H1 (cell line): ENCODE results near the gene XIRP1. TPM values are rescaled to one million over a fixed set of nuclear protein-coding genes. Genes with fewer than 3 reads are reported as not detected.

Experiments used
- CTCF ChIA-PET: fragments of 300-600 bp; sonication (Branson Sonifier 250); formaldehyde crosslinking; loops from one replicate; lab custom pipeline; 2021; ENCODE audit not compliant: partially characterized antibody; lab: Charles Lee
- POLR2A ChIA-PET: fragments of 300-600 bp; sonication (Branson Sonifier 250); formaldehyde crosslinking; loops from one replicate; lab custom pipeline; 2021; ENCODE audit warnings: inconsistent platforms; ENCODE audit not compliant: partially characterized antibody; lab: Charles Lee
- DNase-seq, 2 experiments: peaks; one replicate each; pipeline versions ENCODE4 v3.0.0 to v3.0.0-alpha.2; 2010 to 2022; ENCODE audit warnings: low spot score in 2 of 2, low read depth in 1 of 2, mixed read lengths in 1 of 2
- FAIRE-seq: peaks from 2 replicates; lab custom pipeline; 2011; peaks lifted over from hg19 to GRCh38; lab: Jason Lieb, UNC
- H2AFZ ChIP-seq: 2 replicates; pipeline ENCODE4 v1.8.1; 2012; ENCODE audit warnings: low read length, inconsistent platforms
- H2AK5ac ChIP-seq: 2 replicates; pipeline ENCODE4 v1.6.1; 2013; ENCODE audit warnings: low read depth, low read length
- H2BK120ac ChIP-seq: replicated peaks from 2 replicates; pipeline ENCODE3; 2013; ENCODE audit warnings: low read depth, low read length, inconsistent platforms
- H2BK12ac ChIP-seq: 2 replicates; pipeline ENCODE4 v1.6.1; 2013; ENCODE audit warnings: low read depth, low read length
- H2BK15ac ChIP-seq: 2 replicates; pipeline ENCODE4 v1.6.1; 2013; ENCODE audit warnings: low read length
- H2BK20ac ChIP-seq: 2 replicates; pipeline ENCODE4 v1.6.1; 2013; ENCODE audit warnings: low read length
- H2BK5ac ChIP-seq: 2 replicates; pipeline ENCODE4 v1.6.1; 2013; ENCODE audit warnings: low read depth, low read length
- H3K14ac ChIP-seq: 2 replicates; pipeline ENCODE4 v1.6.1; 2013; ENCODE audit warnings: inconsistent platforms; ENCODE audit not compliant: insufficient read length
- H3K18ac ChIP-seq: 2 replicates; pipeline ENCODE4 v1.6.1; 2013; ENCODE audit warnings: low read length; ENCODE audit errors: extremely low read depth
- H3K23ac ChIP-seq: 2 replicates; pipeline ENCODE4 v1.6.1; 2013; ENCODE audit warnings: inconsistent platforms; ENCODE audit not compliant: insufficient read length
- H3K23me2 ChIP-seq: 2 replicates; pipeline ENCODE4 v1.6.1; 2013; ENCODE audit warnings: low read depth, low read length
- H3K27ac ChIP-seq: 2 replicates; pipeline ENCODE4 v1.6.1; 2011; ENCODE audit warnings: low read depth, low read length, inconsistent platforms
- H3K27me3 ChIP-seq, 4 experiments: replicated peaks in 1 of 4; 1 replicate in 1 of 4; 2 replicates in 3 of 4; pipeline versions ENCODE4 v1.6.1 to v1.8.1; 2011 to 2013; ENCODE audit warnings: low read length in 3 of 4, mild to moderate bottlenecking in 3 of 4, inconsistent platforms in 2 of 4, mixed read lengths in 2 of 4, moderate library complexity in 1 of 4; ENCODE audit not compliant: control insufficient read depth in 3 of 4, insufficient read depth in 3 of 4; ENCODE audit errors: extremely low read depth in 1 of 4
- H3K36me3 ChIP-seq, 4 experiments: 2 replicates each; pipeline versions ENCODE4 v1.6.1 to v1.8.1; 2011 to 2013; ENCODE audit warnings: mild to moderate bottlenecking in 4 of 4, low read length in 3 of 4, moderate library complexity in 2 of 4, control low read depth in 1 of 4, inconsistent platforms in 1 of 4; ENCODE audit not compliant: insufficient read depth in 4 of 4, control insufficient read depth in 2 of 4
- H3K4ac ChIP-seq: replicated peaks from 2 replicates; pipeline ENCODE3; 2013; ENCODE audit warnings: low read length, low read depth, mixed read lengths, inconsistent platforms; ENCODE audit not compliant: insufficient read length
- H3K4me1 ChIP-seq, 4 experiments: replicated peaks in 1 of 4; 1 replicate in 1 of 4; 2 replicates in 3 of 4; pipeline versions ENCODE4 v1.6.1 to v1.8.1; 2011 to 2013; ENCODE audit warnings: low read length in 3 of 4, inconsistent platforms in 2 of 4, mixed read lengths in 1 of 4; ENCODE audit not compliant: insufficient read depth in 4 of 4, control insufficient read depth in 3 of 4
- H3K4me2 ChIP-seq, 2 experiments: 2 replicates each; pipeline versions ENCODE4 v1.6.1 to v1.8.1; 2011 to 2013; ENCODE audit warnings: low read depth in 2 of 2, low read length in 2 of 2, control low read depth in 1 of 2, inconsistent platforms in 1 of 2, mild to moderate bottlenecking in 1 of 2; ENCODE audit not compliant: insufficient read depth in 1 of 2
- H3K4me3 ChIP-seq, 4 experiments: fragments of 200-600, 300-600 bp in 1 of 4; sonication (generic), shearing (Covaris generic), sonication (Bioruptor Twin) in 1 of 4; 2 replicates each; pipeline versions ENCODE4 v1.5.1 to v1.8.1; 2011 to 2016; ENCODE audit warnings: low read length in 4 of 4, low read depth in 3 of 4, control low read depth in 2 of 4, inconsistent platforms in 2 of 4, mild to moderate bottlenecking in 2 of 4, mixed read lengths in 1 of 4, moderate library complexity in 1 of 4; ENCODE audit not compliant: insufficient read depth in 2 of 4; ENCODE audit errors: extremely low read depth in 1 of 4
- H3K56ac ChIP-seq: replicated peaks from 2 replicates; pipeline ENCODE3; 2013; ENCODE audit warnings: low read depth, mild to moderate bottlenecking, mixed read lengths, low read length, inconsistent platforms; ENCODE audit not compliant: insufficient read length
- H3K79me1 ChIP-seq: 2 replicates; pipeline ENCODE4 v1.6.1; 2013; ENCODE audit warnings: low read depth, low read length, control low read depth
- H3K79me2 ChIP-seq, 2 experiments: 2 replicates each; pipeline versions ENCODE4 v1.6.1 to v1.8.1; 2012 to 2013; ENCODE audit warnings: low read length in 2 of 2, mild to moderate bottlenecking in 2 of 2, inconsistent platforms in 1 of 2; ENCODE audit not compliant: insufficient read depth in 2 of 2, control insufficient read depth in 1 of 2
- H3K9ac ChIP-seq, 4 experiments: replicated peaks in 1 of 4; 1 replicate in 1 of 4; 2 replicates in 3 of 4; pipeline versions ENCODE4 v1.6.1 to v1.8.1; 2011 to 2013; ENCODE audit warnings: low read depth in 3 of 4, low read length in 3 of 4, control low read depth in 2 of 4, mild to moderate bottlenecking in 2 of 4, moderate library complexity in 2 of 4, inconsistent platforms in 1 of 4; ENCODE audit errors: extremely low read depth in 1 of 4
- H3K9me3 ChIP-seq, 2 experiments: 2 replicates each; pipeline versions ENCODE4 v1.6.1 to v1.8.1; 2012 to 2013; ENCODE audit warnings: mild to moderate bottlenecking in 2 of 2, moderate library complexity in 2 of 2, control low read depth in 1 of 2, inconsistent platforms in 1 of 2, low read depth in 1 of 2, low read length in 1 of 2, mixed read lengths in 1 of 2; ENCODE audit not compliant: insufficient read depth in 2 of 2
- H4K20me1 ChIP-seq, 2 experiments: replicated peaks in 1 of 2; 2 replicates each; pipeline versions ENCODE3 to v1.8.1; 2011 to 2013; ENCODE audit warnings: inconsistent platforms in 2 of 2, low read length in 2 of 2, mild to moderate bottlenecking in 1 of 2; ENCODE audit not compliant: insufficient read depth in 2 of 2, control insufficient read depth in 1 of 2
- H4K5ac ChIP-seq: 2 replicates; pipeline ENCODE4 v1.6.1; 2013; ENCODE audit warnings: low read length, low read depth, mixed read lengths, inconsistent platforms; ENCODE audit not compliant: insufficient read length
- H4K8ac ChIP-seq: 2 replicates; pipeline ENCODE4 v1.8.0; 2013; ENCODE audit warnings: mild to moderate bottlenecking, moderate library complexity, low read length, inconsistent platforms; ENCODE audit not compliant: insufficient read depth; ENCODE audit errors: extremely low read depth
- H4K91ac ChIP-seq: replicated peaks from 2 replicates; pipeline ENCODE3; 2013; ENCODE audit warnings: low read length, mixed read lengths, inconsistent platforms; ENCODE audit not compliant: insufficient read length
- ATF3 ChIP-seq: IDR thresholded peaks from 2 replicates; pipeline ENCODE4 v1.6.1; 2011; ENCODE audit warnings: low read depth, mild to moderate bottlenecking, low read length; ENCODE audit not compliant: insufficient read depth
- BCL11A ChIP-seq, 2 experiments: IDR thresholded peaks; one replicate each; pipeline ENCODE4 v1.6.1; 2011; ENCODE audit warnings: low read depth in 2 of 2, low read length in 2 of 2, mild to moderate bottlenecking in 2 of 2
- JUN ChIP-seq: IDR thresholded peaks from 2 replicates; pipeline ENCODE4 v1.6.1; 2011; ENCODE audit warnings: low read depth, mild to moderate bottlenecking, improper control_type of control experiment, low read length
- KDM1A ChIP-seq: fragments of 200-600, 300-600 bp; sonication (generic); IDR thresholded peaks from 2 replicates; pipeline ENCODE4 v1.7.1; 2016; ENCODE audit warnings: mild to moderate bottlenecking, low read length, borderline replicate concordance
- MAX ChIP-seq: IDR thresholded peaks from 2 replicates; pipeline ENCODE4 v1.6.1; 2012; ENCODE audit warnings: inconsistent platforms
- PHF8 ChIP-seq: fragments of 200-600 bp; sonication (generic); conservative IDR thresholded peaks from 2 replicates; pipeline ENCODE4 v1.7.1; 2012; ENCODE audit warnings: low read depth, mild to moderate bottlenecking, inconsistent platforms, low read length, moderate library complexity
- POU5F1 ChIP-seq: IDR thresholded peaks from 2 replicates; pipeline ENCODE4 v1.6.1; 2011; ENCODE audit warnings: low read depth, mild to moderate bottlenecking, low read length, moderate library complexity
- RBBP5 ChIP-seq: IDR thresholded peaks from 2 replicates; pipeline ENCODE4 v1.7.1; 2012; ENCODE audit warnings: low read depth, mild to moderate bottlenecking, inconsistent platforms, low read length, moderate library complexity, borderline replicate concordance
- RNF2 ChIP-seq: fragments of 200-900, 300-1000 bp; sonication (generic); IDR thresholded peaks from 2 replicates; pipeline ENCODE4 v1.7.1; 2016; ENCODE audit warnings: borderline replicate concordance, low read depth, mild to moderate bottlenecking, antibody characterized with exemption, low read length; ENCODE audit not compliant: poor library complexity, severe bottlenecking; ENCODE audit errors: missing control alignments
- SIN3A ChIP-seq, 2 experiments: IDR thresholded peaks in 1 of 2; conservative IDR thresholded peaks in 1 of 2; 2 replicates each; pipeline ENCODE4 v1.6.1; 2011 to 2012; ENCODE audit warnings: low read length in 2 of 2, improper control_type of control experiment in 1 of 2, low read depth in 1 of 2, mild to moderate bottlenecking in 1 of 2
- SRF ChIP-seq: IDR thresholded peaks from 2 replicates; pipeline ENCODE4 v1.6.1; 2011; ENCODE audit warnings: mild to moderate bottlenecking, low read depth, low read length, moderate library complexity
- TEAD4 ChIP-seq: IDR thresholded peaks from 2 replicates; pipeline ENCODE4 v1.6.1; 2012; ENCODE audit warnings: low read depth, low read length, inconsistent platforms, mixed read lengths
- WGBS, 2 experiments: shearing (Covaris generic) in 1 of 2; methylation state at CpG; one replicate each; pipeline versions ENCODE4 v1.1.6 to v1.1.7; 2013 to 2015; ENCODE audit warnings: low lambda C conversion rate in 2 of 2, mixed read lengths in 2 of 2, inconsistent platforms in 1 of 2, low coverage in 1 of 2, missing lambda C conversion rate in 1 of 2; ENCODE audit not compliant: insufficient replicate concordance in 2 of 2, insufficient coverage in 1 of 2, insufficient read length in 1 of 2; ENCODE audit errors: extremely low coverage in 1 of 2, missing lambda C conversion rate in 1 of 2; 5-methylcytosine and 5-hydroxymethylcytosine counted together
- polyA plus RNA-seq, 7 experiments: library from polyadenylated mRNA; depleted of rRNA in 3 of 7; stranded (reverse) in 5 of 7; unstranded in 2 of 7; fragments of >200 nt in 5 of 7; fragments of 200-250 nt in 2 of 7; gene quantifications; 1 replicate in 5 of 7; 2 replicates in 1 of 7; 4 replicates in 1 of 7; pipeline versions ENCODE4 v1.2.1 to v1.2.3, GENCODE V29; 2011 to 2013; ENCODE audit warnings: missing spikeins in 2 of 7, mixed read lengths in 2 of 7
- total RNA-seq: library from RNA; stranded (reverse); fragmentation: NEBNext Ultra II Directional; extraction: Animal tissue kit (Norgen Biotek cat#: 25700); gene quantifications from 2 replicates; pipeline ENCODE4 v1.2.1, GENCODE V29; 2021

The XIRP1 gene
- total and polyA plus RNA-seq, 2 of the 8 experiments (the other 6 are each of a cell fraction or from before 2014, with no cell fraction given): not detected

- H3K4me2 ChIP-seq: no peak overlapping the region
- DNase-seq (no peak), FAIRE-seq (no peak)
- H3K79me1 ChIP-seq: peaks cover 2% of the 10 kb centered on the region; the same call in 1 of the 2 replicates
- ChIA-PET POLR2A (interaction anchor here (1.6 kb wide), 1 partner anchor 14 kb away, joined by 3 read pairs; no protein-coding TSS in a partner anchor), CTCF (interaction anchor here (1.8 to 4.8 kb wide), 4 partner anchors 10 to 130 kb away, joined by 3 to 22 read pairs (median 10); no protein-coding TSS in a partner anchor)
- H4K5ac ChIP-seq: no peak overlapping the region
- H2AFZ ChIP-seq: no peak overlapping the region
- H3K4ac ChIP-seq: no peak overlapping the region
- no peak overlapping the region for H3K4me3 ChIP-seq
- no peaks in the 10 kb centered on the region for H3K36me3 ChIP-seq
- H3K79me2 ChIP-seq: no peaks in the 10 kb centered on the region
- no peak overlapping the region for H2AK5ac ChIP-seq
- H3K14ac ChIP-seq: no peak overlapping the region
- H2BK120ac ChIP-seq: no peak overlapping the region
- no peak overlapping the region for H3K56ac ChIP-seq
- H3K23ac ChIP-seq: no peak overlapping the region
- H3K9me3 ChIP-seq: no peaks in the 10 kb centered on the region
- H2BK5ac ChIP-seq: no peak overlapping the region
- peaks cover 3 to 4% of the 10 kb centered on the region in 2 experiments for H4K20me1 ChIP-seq
- no peak overlapping the region for H2BK15ac ChIP-seq
- no peak overlapping the region for H4K8ac ChIP-seq
- H3K27ac ChIP-seq: no peak overlapping the region
- no peak overlapping the region for H2BK12ac ChIP-seq
- H2BK20ac ChIP-seq: no peak overlapping the region
- H4K91ac ChIP-seq: no peak overlapping the region
- peaks cover 6 to 14% (median 9%) of the 10 kb centered on the region in 4 experiments for H3K4me1 ChIP-seq
- no peak overlapping the region for H3K9ac ChIP-seq
- no peaks in the 10 kb centered on the region for H3K27me3 ChIP-seq
- H3K18ac ChIP-seq: no peak overlapping the region
- H3K23me2 ChIP-seq: peaks cover 8% of the 10 kb centered on the region; the same call in 1 of the 2 replicates
- 90% methylated on average over 7 of the region's 7 CpGs; no CpG with 5 or more reads in 1 of the 2 experiments for WGBS, 2 experiments
- TF ChIP-seq TEAD4 (no peak), MAX (no peak), RNF2 (no peak), KDM1A (no peak), SIN3A (conservative IDR thresholded peaks at IDR 0.05 in 1 of 2, IDR thresholded peaks at IDR 0.05 in 1 of 2; ENCODE audit: low read depth in 1 of 2, low read length in 2 of 2) (no peak), ATF3 (no peak), POU5F1 (no peak), RBBP5 (no peak), JUN (no peak), PHF8 (no peak), BCL11A (IDR thresholded peaks at IDR 0.05; ENCODE audit: low read depth in 2 of 2, low read length in 2 of 2) (no peak), SRF (no peak)
These were observed 35.0 kb downstream of the XIRP1 start for GRCh38 chr3:39157359-39157758.
